Fibroblast of mammary gland (primary cell): ENCODE measurements around the gene OR5AR1.
A peak's percentile ranks its signal among the peaks of the same experiment; 100 is the strongest.

ENCODE experiments used
- DNase-seq: peaks from one replicate; pipeline ENCODE4 v3.0.0-alpha.2; 2010; ENCODE audit warnings: low read depth
- H3K4me3 ChIP-seq: 2 replicates; pipeline ENCODE4 v1.5.1; 2011; ENCODE audit warnings: low read depth, mild to moderate bottlenecking, low read length, moderate library complexity; ENCODE audit not compliant: control insufficient read depth
- TF ChIP-seq, protein P1 (sequence below): conservative IDR thresholded peaks from 2 replicates; pipeline ENCODE4 v1.5.1; 2011; ENCODE audit warnings: low read depth, low read length, inconsistent platforms; ENCODE audit not compliant: control insufficient read depth, insufficient read depth

The OR5AR1 gene

DNA sequence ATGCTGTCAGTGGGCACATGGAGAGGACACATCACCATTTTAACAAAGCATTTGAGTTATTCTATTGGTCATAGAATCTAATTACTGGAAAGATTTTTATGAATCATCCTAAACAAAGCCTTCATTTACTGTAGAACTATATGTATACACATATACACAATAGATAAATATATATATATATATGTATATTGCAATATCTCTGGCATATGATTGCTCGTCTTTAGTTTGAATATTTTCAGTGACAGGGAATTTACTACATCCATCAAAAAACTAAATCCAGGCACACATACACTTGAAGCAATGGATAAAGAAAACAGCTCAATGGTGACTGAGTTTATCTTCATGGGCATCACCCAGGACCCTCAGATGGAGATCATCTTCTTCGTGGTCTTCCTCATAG lies at the start of gene OR5AR1:
OR5AR1 (plus strand) TSS at position 301 of the 400 bp plus-strand sequence; CDS start at position 301, 0 bp downstream.
- H3K4me3 ChIP-seq = no peak within 1 kb of the TSS
- DNase-seq = no peak
- TF ChIP-seq, protein P1, sequence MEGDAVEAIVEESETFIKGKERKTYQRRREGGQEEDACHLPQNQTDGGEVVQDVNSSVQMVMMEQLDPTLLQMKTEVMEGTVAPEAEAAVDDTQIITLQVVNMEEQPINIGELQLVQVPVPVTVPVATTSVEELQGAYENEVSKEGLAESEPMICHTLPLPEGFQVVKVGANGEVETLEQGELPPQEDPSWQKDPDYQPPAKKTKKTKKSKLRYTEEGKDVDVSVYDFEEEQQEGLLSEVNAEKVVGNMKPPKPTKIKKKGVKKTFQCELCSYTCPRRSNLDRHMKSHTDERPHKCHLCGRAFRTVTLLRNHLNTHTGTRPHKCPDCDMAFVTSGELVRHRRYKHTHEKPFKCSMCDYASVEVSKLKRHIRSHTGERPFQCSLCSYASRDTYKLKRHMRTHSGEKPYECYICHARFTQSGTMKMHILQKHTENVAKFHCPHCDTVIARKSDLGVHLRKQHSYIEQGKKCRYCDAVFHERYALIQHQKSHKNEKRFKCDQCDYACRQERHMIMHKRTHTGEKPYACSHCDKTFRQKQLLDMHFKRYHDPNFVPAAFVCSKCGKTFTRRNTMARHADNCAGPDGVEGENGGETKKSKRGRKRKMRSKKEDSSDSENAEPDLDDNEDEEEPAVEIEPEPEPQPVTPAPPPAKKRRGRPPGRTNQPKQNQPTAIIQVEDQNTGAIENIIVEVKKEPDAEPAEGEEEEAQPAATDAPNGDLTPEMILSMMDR = no peak

DNA sequence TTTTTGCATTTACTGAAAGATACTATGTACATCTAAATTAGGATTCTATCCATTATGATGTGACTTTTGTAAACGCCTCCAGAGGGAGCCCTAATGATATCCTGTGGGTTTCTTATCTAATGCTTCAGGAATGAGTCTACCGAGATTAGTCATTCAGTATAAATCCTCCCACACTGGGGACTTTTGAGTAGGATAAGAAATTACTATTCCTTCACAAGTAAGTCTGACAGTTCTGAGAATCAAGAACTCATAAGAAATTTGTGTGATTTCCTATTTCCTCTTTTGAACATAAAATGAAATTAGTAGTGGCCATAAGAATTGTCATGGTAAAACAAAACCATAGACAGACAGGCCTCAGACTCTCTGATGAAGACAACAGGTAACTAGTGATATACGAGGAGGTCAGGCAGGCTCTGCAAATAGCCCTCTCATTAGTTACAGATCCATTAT lies 38.8 kb upstream of the OR5AR1 start:
- peak; percentile 67 for DNase-seq

DNA sequence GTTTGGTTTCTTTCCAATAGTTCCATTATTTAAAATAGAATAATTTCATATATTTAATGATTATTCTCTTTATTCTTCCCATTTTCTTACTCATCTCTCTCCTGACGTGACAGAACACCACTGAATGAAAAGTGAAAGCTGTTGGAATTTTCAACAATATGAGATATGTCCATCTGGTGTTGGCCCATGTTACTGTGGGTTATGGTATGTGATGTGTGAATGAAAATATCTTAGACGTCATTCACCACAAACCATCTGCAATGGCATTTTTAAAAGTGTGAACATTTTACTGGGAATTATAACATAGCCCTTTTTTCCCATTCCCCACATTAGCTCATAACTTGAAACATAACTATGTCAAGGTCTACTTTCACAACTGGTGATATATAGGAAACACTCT lies 37.5 kb upstream of the OR5AR1 start:
- no peak overlapping the region for H3K4me3 ChIP-seq
- TF ChIP-seq, protein P1 = no peak
- DNase-seq = no peak

More for the DNA sequence above, 38.8 kb upstream of the OR5AR1 start:
- H3K4me3 ChIP-seq = no peak overlapping the region
- TF ChIP-seq, protein P1 = peak; percentile 41

DNA sequence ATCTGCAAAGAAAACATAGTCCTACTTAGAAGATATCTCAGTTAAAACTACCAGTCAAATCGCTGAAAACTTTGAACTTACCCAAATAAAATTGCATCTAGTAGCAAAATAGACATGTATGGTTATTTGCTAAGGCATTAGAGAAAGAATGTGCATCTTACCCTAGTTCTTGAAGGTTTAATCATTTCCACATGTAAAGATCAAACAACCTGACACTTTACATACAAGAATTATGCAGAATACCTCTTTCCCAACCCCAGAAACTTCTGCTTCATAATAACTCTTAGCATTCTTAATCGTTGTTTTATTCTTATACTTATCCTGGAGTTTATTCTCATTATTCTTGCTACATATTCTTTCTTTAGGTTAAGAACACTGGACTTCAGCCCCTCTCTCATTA lies 31.2 kb upstream of the OR5AR1 start:
- no peak for DNase-seq
- no peak overlapping the region for H3K4me3 ChIP-seq
- TF ChIP-seq, protein P1 = no peak

DNA sequence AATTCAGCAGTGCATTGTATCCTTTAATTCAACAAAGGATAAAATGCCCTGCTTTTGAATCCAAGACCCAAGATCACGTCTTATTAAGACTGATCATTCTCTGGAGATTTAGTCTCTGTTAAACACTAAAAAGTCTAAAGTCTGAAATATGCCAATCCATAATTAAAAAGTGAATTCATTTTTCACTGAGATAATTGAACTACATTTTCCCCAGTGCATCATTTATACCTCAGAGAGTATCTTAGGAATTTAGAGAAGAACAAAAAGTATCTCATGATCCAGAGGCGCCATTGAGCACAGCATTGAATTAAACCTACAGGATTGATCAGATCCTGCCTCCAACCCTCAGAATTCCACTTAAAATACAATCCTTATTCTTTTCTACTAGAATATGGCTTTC lies 26.6 kb upstream of the OR5AR1 start:
- no peak for DNase-seq

DNA sequence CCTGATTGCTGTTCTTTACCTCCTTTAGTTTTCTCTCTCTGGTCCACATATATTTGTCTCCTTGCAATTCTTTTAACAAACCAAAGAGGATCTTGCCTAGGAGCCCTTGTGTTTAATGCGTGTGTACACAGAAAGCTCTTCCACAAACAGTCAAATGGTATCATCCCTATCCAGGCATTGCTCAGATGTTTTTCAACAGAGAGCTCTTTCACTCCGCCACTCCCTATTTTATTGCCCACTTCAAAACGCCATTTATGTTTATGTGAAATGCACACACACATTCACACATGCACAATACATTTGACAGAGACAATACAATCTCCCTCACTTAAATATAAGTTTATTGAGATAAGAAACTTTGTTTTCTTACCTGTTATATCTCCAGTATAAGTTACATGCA lies 26.0 kb upstream of the OR5AR1 start:
- no peak overlapping the region for H3K4me3 ChIP-seq
- TF ChIP-seq, protein P1 = no peak
- DNase-seq = no peak

More for the DNA sequence above, 26.6 kb upstream of the OR5AR1 start:
- TF ChIP-seq, protein P1 = no peak
- no peak overlapping the region for H3K4me3 ChIP-seq

DNA sequence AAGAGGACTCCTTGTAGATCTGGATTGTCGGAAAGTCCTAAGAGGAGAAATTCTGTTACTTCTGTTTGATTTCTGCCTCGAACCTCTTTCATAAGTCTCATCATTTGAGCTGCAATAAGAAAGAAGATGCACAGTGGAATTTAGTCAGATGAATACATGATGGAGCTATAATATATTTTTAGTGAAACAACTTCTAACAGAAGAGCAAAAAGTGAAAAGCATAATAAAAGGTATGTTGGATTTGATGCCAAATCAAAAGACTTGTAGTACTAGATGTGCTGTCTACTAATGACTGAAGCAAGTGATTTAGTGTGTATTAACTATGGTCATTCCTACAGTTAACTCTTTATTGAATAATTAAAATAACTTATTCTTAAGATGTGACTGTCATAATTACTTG lies 21.1 kb upstream of the OR5AR1 start, which contains the start of gene OR5AP2:
OR5AP2 (minus strand) TSS at position 101 of the 400 bp plus-strand sequence; CDS start at position 101, 0 bp downstream.
- TF ChIP-seq, protein P1 = no peak
- no peak within 1 kb of the TSS for H3K4me3 ChIP-seq
- no peak for DNase-seq
